Stomach (tissue), 9 donors: ENCODE measurements around the gene GOLGA8B. TPM values are rescaled to one million over a fixed set of nuclear protein-coding genes. Genes with fewer than 3 reads are reported as not detected.

Experiments used
- DNase-seq, 2 donors: peaks; one replicate each; pipeline versions ENCODE4 v3.0.0 to v3.0.0-alpha.2; 2013 to 2019
- H3K27ac ChIP-seq, 5 donors: fragments of 200-600 bp in 4 of 5; sonication (generic) in 4 of 5; one replicate each; pipeline ENCODE4 v1.5.1; 2013 to 2019; ENCODE audit warnings: mild to moderate bottlenecking in 1 of 5, moderate library complexity in 1 of 5
- H3K27me3 ChIP-seq, 3 donors: fragments of 200-600 bp; sonication (generic); one replicate each; pipeline ENCODE4 v1.5.1; 2017 to 2019; ENCODE audit warnings: mixed run types in 1 of 3
- H3K36me3 ChIP-seq, 4 donors: fragments of 200-600 bp; sonication (generic); 1 replicate in 3 of 4; 2 replicates in 1 of 4; pipeline ENCODE4 v1.5.1; 2016 to 2019
- H3K4me1 ChIP-seq, 4 donors: fragments of 200-600 bp; sonication (generic); one replicate each; pipeline ENCODE4 v1.5.1; 2016 to 2019
- H3K4me3 ChIP-seq, 4 donors: fragments of 200-600 bp; sonication (generic) in 3 of 4; one replicate each; pipeline ENCODE4 v1.5.1; 2016 to 2019; ENCODE audit warnings: mild to moderate bottlenecking in 1 of 4
- H3K9me3 ChIP-seq, 4 donors: fragments of 200-600 bp; sonication (generic); one replicate each; pipeline ENCODE4 v1.5.1; 2016 to 2019
- CTCF ChIP-seq, 7 experiments: fragments of 450-650 bp in 4 of 7; fragments of 200-600 bp in 3 of 7; sonication (generic) in 3 of 7; IDR thresholded peaks; one replicate each; pipeline ENCODE4 v1.5.1; 2016 to 2019; ENCODE audit warnings: antibody characterized with exemption in 7 of 7, control low read depth in 2 of 7, mild to moderate bottlenecking in 1 of 7
- EP300 ChIP-seq: sonication (generic); formaldehyde crosslinking; IDR thresholded peaks from one replicate; pipeline ENCODE4 v1.6.1; 2017; ENCODE audit warnings: antibody characterized with exemption
- POLR2A ChIP-seq, 4 donors: fragments of 450-650 bp; IDR thresholded peaks; one replicate each; pipeline ENCODE4 v1.6.1; 2016; ENCODE audit warnings: antibody characterized with exemption in 4 of 4, control low read depth in 2 of 4, mild to moderate bottlenecking in 1 of 4, moderate library complexity in 1 of 4
- POLR2AphosphoS5 ChIP-seq, 3 donors: sonication (generic); formaldehyde crosslinking; IDR thresholded peaks; one replicate each; pipeline ENCODE4 v1.6.1; 2016; ENCODE audit warnings: antibody characterized with exemption in 3 of 3
- WGBS, 5 donors: extraction: QIAGEN DNeasy Blood & Tissue Kit in 3 of 5; methylation state at CpG; one replicate each; pipeline versions ENCODE4 v1.1.5 to v1.1.7; 2013 to 2018; 5-methylcytosine and 5-hydroxymethylcytosine counted together
- intact Hi-C: fragments of 100-400 bp; cut with DNase I; formaldehyde crosslinking; loops from one replicate; pipeline ENCODE4 v1.15.1; 2023; ENCODE audit warnings: low total_unique reads
- polyA plus RNA-seq, 3 donors: library from polyadenylated mRNA; stranded (reverse); fragments of 200-250 nt; gene quantifications; one replicate each; pipeline ENCODE4 v1.2.3, GENCODE V29; 2013
- total RNA-seq, 5 donors: library from RNA; depleted of rRNA; stranded (reverse); fragments of >200 nt; gene quantifications; one replicate each; pipeline versions ENCODE4 v1.1.0 to v1.2.3, GENCODE V29; 2014 to 2016
- donor health status: healthy with polysubstance abuse.
- donor health status: Bipolar disorder and iron deficiency.
- donor health status: healthy.

GOLGA8B gene
- total and polyA plus RNA-seq, 8 donors, result 8.9 to 199 (median 33.3) TPM

GRCh38 chr15:34606131-34606530, 22.7 kb upstream of the GOLGA8B start:
- no peak for TF ChIP-seq CTCF (IDR thresholded peaks at IDR 0.05)
- TF ChIP-seq POLR2A (IDR thresholded peaks at IDR 0.05), result no peak
- TF ChIP-seq POLR2AphosphoS5 (IDR thresholded peaks at IDR 0.05), result no peak
- TF ChIP-seq EP300, result no peak

GRCh38 chr15:34603095-34603494, 19.6 kb upstream of the GOLGA8B start:
- WGBS, 5 donors, result 19 to 31% (median 21%) methylated on average over 8 of the region's 8 CpGs
- Histone ChIP-seq H3K36me3 (no peaks in the 10 kb centered on the region), H3K27me3 (peaks cover 0 to 6% (median 0%) of the 10 kb centered on the region in 3 donors), H3K27ac (no peak overlapping the region), H3K4me3 (no peak overlapping the region), H3K4me1 (no peaks in the 10 kb centered on the region), H3K9me3 (peaks cover 0 to 6% (median 0%) of the 10 kb centered on the region in 4 donors)
- no peak for TF ChIP-seq CTCF (IDR thresholded peaks at IDR 0.05)
- no peak for TF ChIP-seq EP300
- no peak for TF ChIP-seq POLR2AphosphoS5 (IDR thresholded peaks at IDR 0.05)
- TF ChIP-seq POLR2A (IDR thresholded peaks at IDR 0.05), result no peak
- DNase-seq, result no peak
- intact Hi-C loops, result no loop called here

More at GRCh38 chr15:34606131-34606530, 22.7 kb upstream of the GOLGA8B start:
- Histone ChIP-seq H3K4me3 (no peak overlapping the region), H3K4me1 (no peaks in the 10 kb centered on the region), H3K36me3 (no peaks in the 10 kb centered on the region), H3K27me3 (peaks cover 0 to 22% (median 0%) of the 10 kb centered on the region in 3 donors), H3K9me3 (peaks cover 0 to 6% (median 0%) of the 10 kb centered on the region in 4 donors), H3K27ac (no peak overlapping the region)
- intact Hi-C loops, result no loop called here
- DNase-seq, result no peak

- H3K27me3 ChIP-seq, result peaks cover 0 to 6% (median 0%) of the 10 kb centered on the region in 3 donors
These were observed 17.5 kb upstream of the GOLGA8B start for GRCh38 chr15:34600923-34601322.

GRCh38 chr15:34598799-34599585, 15.5 kb upstream of the GOLGA8B start:
- TF ChIP-seq CTCF (IDR thresholded peaks at IDR 0.05), result no peak
- no peak for TF ChIP-seq POLR2AphosphoS5 (IDR thresholded peaks at IDR 0.05)
- TF ChIP-seq POLR2A (IDR thresholded peaks at IDR 0.05), result no peak
- no peak for TF ChIP-seq EP300
- peaks cover 0 to under 1% (median 0%) of the 10 kb centered on the region in 3 donors for H3K27me3 ChIP-seq
- no peak overlapping the region for H3K4me3 ChIP-seq
- intact Hi-C loops, result no loop called here
- peaks cover 0 to 4% (median 0%) of the 10 kb centered on the region in 4 donors for H3K9me3 ChIP-seq
- no peaks in the 10 kb centered on the region for H3K36me3 ChIP-seq
- H3K27ac ChIP-seq, result no peak overlapping the region
- WGBS, 5 donors, result 50 to 61% (median 53%) methylated on average over 2 of the region's 2 CpGs
- DNase-seq, result no peak
- H3K4me1 ChIP-seq, result no peaks in the 10 kb centered on the region

More at GRCh38 chr15:34600923-34601322, 17.5 kb upstream of the GOLGA8B start:
- TF ChIP-seq CTCF (IDR thresholded peaks at IDR 0.05), result no peak
- no peak for TF ChIP-seq POLR2A (IDR thresholded peaks at IDR 0.05)
- TF ChIP-seq EP300, result no peak
- TF ChIP-seq POLR2AphosphoS5 (IDR thresholded peaks at IDR 0.05), result no peak
- DNase-seq, result no peak
- intact Hi-C loops, result no loop called here
- no peaks in the 10 kb centered on the region for H3K4me1 ChIP-seq
- H3K27ac ChIP-seq, result no peak overlapping the region
- no peaks in the 10 kb centered on the region for H3K36me3 ChIP-seq
- peaks cover 0 to 6% (median 0%) of the 10 kb centered on the region in 4 donors for H3K9me3 ChIP-seq
- H3K4me3 ChIP-seq, result no peak overlapping the region
